HG03108 (cell line): ENCODE results near the gene CCDC146.

Experiments
- ATAC-seq: cut with Tn5 transposase; IDR thresholded peaks from one replicate; pipeline ENCODE4 v1.9.1; 2021; ENCODE audit warnings: moderate library complexity; ENCODE audit not compliant: unreplicated experiment

CCDC146 gene

DNA sequence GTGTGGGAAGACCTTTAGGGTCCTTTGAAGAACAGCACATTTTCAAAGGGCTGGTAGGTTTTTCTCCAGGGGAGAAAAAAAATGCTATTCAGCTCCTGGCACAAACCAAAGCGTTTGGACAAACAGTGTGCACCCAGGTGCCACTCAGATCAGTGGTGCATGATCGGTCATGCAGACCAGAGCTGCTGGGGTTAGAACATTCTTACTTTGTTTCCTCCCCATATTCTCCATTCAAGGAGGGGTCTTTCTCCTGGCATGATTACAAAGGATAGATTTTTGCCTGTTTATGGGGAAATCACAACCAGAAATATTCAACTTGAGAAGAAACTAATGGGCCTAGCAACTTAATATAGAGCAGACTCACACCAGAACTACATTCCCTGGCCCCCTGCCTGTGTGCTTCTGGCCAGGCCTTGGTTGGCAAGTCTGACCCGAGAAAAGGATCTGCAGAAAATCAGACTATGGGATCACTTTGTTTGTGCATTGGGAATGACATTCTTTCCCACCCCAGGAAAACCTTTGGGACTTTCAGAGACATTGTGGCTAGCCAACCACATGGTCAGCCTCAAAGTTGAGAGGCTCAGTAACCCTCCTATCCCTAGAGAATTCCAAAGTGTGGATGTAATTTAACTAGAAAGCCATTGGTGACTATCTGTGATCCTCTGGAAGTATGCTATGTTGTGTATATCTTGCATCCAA, 159.5 kb downstream of the CCDC146 start:
- ATAC-seq: no peak

GRCh38 chr7:77282897-77283296, 160.5 kb downstream of the CCDC146 start:
- ATAC-seq: no peak

GRCh38 chr7:77284005-77284404, 161.6 kb downstream of the CCDC146 start:
- no peak for ATAC-seq

DNA sequence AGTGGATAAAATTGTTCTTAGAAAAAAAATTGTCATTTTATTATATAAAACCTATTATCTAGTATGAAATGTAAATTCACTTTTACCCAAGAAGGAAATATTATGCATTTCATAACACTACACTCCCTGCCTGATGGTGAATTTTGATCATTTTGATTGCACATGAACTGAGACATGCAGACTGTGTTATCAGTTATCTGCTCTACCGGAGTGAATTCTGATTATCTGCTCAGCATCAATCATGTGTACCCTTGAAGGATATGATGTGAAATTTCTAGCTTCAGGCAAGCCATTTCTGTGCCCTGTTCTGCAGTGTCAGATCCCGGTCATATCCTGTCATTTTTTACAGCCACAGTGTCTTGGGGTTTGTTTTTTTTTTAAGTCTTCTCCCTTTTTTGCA, 162.2 kb downstream of the CCDC146 start:
- ATAC-seq: no peak

DNA sequence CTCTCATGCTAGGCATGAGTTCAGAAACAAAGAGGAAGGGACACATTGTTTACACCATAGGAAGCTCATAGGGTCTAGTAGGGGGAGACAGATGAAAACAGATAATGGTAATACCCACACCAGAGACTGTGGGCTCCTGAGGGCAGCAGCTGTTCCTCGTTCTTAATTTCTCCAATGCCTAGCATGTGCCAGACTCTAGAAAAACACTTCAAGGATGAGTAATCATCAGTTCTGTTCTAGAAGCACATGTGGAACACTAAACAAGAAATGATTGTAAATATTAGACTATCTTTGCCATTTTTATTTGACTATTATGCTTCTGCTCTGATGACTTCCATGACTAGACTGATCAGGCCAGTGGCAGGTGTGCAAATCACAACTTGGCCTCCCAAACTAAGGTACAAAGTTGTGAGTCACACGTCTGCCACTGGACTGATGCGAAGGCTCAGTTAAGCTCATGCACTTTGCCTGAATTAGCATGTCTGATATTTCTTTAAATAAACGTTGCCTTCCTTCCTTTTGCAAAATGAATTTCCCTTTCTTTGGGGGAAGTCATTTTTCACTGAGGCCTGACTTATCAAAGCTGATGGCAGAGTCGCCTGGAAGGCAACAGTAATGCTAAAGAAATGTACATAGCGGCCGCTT, 166.4 kb downstream of the CCDC146 start:
- no peak for ATAC-seq

GRCh38 chr7:77289387-77289786, 167.0 kb downstream of the CCDC146 start:
- ATAC-seq: no peak

GRCh38 chr7:77290425-77290824, 168.0 kb downstream of the CCDC146 start:
- no peak for ATAC-seq

DNA sequence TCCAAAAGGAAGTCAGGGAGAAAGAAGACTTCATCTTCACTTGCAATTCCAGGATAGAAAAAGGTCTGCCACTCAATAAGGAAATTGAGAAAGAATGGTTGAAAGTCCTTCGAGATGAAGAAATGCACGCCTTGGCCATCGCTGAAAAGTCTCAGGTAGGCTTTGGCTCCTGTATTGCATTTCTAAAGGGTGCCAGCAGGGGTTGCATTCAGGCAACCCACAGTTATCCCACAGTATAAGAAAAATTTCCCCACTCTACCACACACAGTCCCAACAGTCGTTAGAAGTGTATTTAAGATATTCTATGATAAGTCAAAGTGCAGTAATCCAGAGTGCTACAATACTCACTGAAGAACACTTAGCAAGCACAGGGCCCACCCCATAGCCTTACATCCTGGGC, 170.6 kb downstream of the CCDC146 start:
- no peak for ATAC-seq

DNA sequence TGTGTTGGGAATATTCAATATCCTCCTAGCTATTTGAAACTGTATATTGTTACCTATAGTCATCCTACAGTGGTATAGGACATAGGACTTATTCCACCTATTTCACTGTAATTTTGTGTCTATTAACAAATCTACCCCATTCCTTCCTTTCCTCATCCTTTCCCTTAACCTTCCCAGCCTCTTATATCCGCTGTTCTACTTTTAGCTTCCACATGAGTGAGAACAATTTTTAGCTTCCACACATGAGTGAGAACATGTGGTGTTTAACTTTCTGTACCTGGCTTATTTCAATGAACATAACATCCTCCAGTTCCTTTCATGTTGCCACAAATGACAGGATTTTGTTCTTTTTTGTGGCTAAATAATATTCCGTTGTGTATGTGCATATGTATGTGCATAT, 173.1 kb downstream of the CCDC146 start:
- ATAC-seq: no peak

GRCh38 chr7:77306231-77307067, 184.0 kb downstream of the CCDC146 start:
- no peak for ATAC-seq

DNA sequence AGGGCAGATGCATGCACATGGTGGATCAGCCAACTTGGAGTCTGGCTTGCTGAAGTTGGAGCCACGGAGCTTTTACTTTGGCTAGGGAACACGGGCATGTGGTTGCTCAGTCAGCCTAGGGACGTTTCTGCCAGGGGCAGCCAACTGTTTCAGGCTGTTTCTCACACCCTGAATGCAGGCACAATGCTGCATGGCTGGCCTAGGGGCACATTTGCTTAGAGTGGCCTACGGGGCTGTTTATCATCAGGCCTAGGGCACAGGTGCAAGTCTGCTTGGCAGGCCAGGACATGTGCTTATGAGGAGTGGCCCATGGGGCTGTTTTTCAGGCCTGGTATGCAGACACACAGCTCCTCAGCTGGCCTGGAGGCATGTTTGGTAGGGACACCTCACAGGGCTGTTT, 186.4 kb downstream of the CCDC146 start:
- ATAC-seq: no peak

DNA sequence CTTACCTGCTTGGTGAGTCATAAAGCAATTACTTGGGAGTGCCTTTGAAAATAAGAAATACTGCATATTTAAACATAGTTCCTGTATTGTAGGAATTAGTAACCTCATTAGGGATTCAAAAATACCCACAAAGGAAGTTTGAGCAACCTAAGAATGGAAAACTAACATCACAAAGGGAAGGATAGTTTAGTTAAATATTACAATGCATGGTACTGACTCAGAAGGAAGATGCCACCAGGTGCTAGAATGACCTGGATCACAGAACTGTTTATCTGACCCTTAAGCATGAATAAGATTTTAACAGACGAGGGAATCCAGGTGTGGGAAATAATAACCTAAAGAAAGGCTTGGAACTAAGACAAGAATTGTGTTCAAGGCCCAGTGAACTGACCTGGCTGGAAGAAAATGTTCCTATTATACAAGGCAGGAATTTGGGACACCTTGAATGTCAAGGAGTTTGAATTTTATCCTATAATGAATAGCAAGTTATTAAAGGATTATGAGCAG, 187.4 kb downstream of the CCDC146 start:
- no peak for ATAC-seq

DNA sequence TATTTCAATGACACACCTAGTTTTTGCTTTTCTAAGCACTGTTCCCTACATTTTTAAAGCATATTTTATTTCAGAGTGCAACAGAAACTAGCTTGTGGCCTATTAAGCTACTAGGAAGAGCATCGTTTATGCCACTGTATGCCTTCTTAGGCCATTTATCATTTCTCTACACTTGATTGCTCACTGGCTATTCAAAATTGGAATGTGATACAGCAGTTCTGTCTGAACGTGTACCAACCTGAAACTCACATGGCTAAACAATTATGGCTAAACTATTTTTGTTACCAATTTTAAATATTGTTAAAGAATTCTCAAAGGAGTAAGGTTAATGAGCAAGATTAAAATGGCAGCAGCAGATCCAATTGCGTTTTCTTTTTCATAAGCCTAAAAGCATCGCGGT, 188.6 kb downstream of the CCDC146 start:
- no peak for ATAC-seq

GRCh38 chr7:77313085-77313484, 190.7 kb downstream of the CCDC146 start:
- no peak for ATAC-seq

- ATAC-seq: no peak
Measured at GRCh38 chr7:77313876-77314480, 191.6 kb downstream of the CCDC146 start.

DNA sequence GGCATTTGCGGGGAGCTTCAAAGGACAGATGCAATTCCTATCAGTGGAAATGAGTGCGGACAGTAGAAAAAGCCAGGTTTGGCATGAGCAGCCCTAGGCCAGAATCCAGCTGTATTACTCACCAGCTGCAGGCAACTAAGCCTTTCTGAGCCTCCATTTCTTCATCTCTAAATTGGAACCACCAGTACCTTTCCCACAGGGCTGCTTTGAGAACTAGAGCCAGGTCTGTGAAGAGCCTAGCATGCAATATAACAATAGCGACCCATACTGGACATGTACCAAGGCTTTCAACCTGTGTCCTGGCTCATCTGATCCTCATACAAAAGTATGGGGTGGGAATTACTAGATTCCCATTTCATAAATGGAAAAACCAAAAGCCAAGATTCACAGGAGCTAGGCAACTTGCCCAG, 192.8 kb downstream of the CCDC146 start:
- ATAC-seq: no peak

GRCh38 chr7:77316219-77316978, 194.0 kb downstream of the CCDC146 start:
- no peak for ATAC-seq

- ATAC-seq: no peak
Measured at GRCh38 chr7:77318019-77318418, 195.6 kb downstream of the CCDC146 start.

- no peak for ATAC-seq
Measured at GRCh38 chr7:77320137-77320536, 197.7 kb downstream of the CCDC146 start.

DNA sequence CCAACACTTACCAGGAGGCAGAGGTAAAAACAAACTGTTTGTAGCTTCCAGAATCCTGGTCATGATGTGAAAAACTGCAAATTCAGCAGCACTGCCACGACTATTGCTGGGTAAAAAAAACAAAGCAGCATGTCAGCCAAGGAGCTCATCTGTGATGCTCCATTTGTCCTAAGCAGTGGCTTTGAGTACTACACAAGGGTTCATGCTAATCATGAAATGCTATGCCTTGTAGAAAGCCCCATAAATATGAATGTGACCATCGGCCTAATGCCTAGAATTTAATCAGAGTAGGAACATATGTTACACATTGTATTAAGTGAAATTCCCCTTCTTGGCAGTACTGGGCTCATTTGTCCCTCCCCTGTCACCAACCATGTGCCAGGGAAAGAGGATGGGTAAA, 198.3 kb downstream of the CCDC146 start:
- no peak for ATAC-seq

- no peak for ATAC-seq
Measured at GRCh38 chr7:77321300-77321699, 198.9 kb downstream of the CCDC146 start.
